T47D (cell line): ENCODE data around the gene FFAR3.
"Not testable (repeated sequence)": the region's sequence is repeated elsewhere in the genome, so short reads cannot be mapped to it uniquely, and the experiment has no call there.

Experiments
- DNase-seq, 2 experiments: peaks; one replicate each; pipeline versions ENCODE4 v3.0.0 to v3.0.0-alpha.2; 2011 to 2012; ENCODE audit warnings: low read depth in 1 of 2, low spot score in 1 of 2
- JUND ChIP-seq: IDR thresholded peaks from 2 replicates; pipeline ENCODE4 v1.6.1; 2012; ENCODE audit warnings: low read depth
- in situ Hi-C: cut with HindIII; loops from 2 replicates; pipeline ENCODE4 v1.10.0; 2016; ENCODE audit warnings: low sequenced_read_pairs, low pct_unique_long_range_greater_than_20kb

FFAR3 gene

DNA sequence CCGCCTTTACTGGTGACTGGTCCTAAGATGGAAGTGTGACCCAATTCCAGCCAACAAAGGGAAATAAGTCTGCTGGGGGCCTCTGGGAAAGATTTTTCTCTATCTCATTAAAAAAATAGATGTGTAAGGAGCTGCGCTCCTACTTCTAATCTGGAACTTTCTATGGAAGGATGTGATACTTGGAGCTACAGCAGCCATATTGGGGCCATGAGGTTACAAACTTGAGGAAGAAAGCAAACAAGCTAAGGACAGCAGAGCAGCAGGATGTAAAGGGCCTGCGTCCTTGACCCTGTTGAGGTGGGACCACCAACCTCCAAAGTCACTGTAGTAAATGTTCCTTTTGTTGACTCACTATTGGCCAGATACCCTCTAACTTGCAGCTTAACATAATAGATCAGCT lies 20.1 kb downstream of the FFAR3 start:
- no peak for TF ChIP-seq JUND
- in situ Hi-C loops: no loop called here
- no peak for DNase-seq

DNA sequence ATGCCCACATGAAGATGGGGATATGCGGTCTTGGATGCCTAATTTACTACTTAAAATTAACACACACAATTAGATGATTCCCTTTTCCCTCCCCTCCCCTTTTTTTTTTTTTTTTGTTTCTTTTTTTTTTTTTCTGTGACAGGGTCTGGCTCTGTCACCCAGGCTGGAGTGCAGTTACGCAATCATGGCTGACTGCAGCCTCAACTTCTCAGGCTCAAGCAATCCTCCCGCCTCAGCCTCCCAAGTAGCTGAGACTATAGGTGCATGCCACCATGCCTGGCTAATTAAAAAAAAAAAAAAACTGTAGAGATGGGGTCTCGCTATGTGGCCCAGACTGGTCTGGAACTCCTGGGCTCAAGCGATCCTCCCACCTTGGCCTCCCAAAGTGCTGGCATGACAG lies 21.3 kb downstream of the FFAR3 start:
- DNase-seq, in situ Hi-C loops: not testable (repeated sequence)

DNA sequence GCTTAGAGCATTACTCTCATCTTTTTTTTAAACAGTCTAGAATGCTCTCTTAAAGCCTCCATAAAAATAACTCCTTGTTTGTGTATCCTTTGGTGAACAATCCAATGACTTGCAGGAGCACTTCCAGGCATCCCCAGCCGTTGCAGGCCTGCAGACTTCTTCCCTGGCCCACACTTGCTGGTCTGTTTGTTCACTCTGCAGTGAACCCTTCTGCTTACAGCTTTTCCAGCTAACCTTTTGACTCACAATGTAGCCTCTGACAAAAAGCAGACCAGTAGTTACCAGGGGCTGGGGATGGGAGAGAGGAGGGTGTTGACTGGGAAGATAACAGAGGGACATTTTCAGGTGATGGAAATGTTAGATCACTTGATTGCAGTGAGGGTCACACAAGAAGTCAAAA lies 21.7 kb downstream of the FFAR3 start:
- DNase-seq: no peak
- in situ Hi-C loops: no loop called here
- TF ChIP-seq JUND: no peak

DNA sequence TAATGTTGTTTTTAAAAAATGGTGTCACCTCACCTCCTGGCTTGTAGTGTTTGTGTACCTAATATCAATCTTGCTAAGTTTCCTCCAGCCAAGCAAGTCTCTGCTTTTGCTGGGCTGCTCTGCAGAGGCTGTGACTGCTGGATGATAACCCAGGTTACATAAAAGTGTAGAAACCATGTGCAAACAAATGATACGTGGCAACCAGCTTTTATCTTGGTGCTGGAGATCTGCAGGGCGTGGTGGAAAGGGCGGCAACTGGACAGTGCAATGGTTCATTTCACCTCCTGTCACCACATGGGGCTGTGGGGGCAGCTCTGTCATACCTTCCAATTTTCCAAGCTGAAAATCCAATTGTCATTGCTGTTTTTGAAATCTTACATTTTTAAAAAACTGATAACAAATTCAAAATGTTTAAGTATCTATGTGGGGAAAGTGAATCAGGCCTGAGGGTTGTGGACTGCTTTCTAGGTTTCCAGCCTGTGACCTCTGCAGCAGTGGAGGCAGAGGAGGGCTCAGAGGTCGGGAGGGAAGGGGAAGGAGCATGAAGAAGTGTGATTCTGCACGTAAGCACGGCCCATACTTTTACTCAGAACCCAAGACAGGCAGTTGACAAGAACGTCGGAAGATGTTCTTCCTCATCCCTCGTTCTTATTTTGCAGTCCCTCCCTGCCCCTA lies 22.3 kb downstream of the FFAR3 start:
- in situ Hi-C loops: no loop called here
- TF ChIP-seq JUND: no peak
- DNase-seq: no peak

DNA sequence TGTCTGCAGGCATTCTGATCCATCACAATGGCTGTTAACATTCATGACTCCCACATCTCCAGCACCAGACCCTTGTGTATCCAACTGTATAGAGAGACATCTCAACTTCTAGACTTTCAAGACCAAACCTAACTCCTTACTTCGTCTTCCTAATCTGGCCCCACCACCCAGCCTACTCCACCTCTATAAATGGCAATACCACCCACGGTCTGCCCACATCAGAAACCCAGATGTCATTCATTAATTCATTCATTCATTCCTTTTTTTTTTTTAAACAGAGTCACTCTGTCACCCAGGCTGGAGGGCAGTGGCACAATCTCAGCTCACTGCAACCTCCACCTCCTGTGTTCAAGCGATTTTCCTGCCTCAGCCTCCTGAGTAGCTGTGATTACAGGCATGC lies 23.1 kb downstream of the FFAR3 start:
- no peak for DNase-seq
- in situ Hi-C loops: no loop called here
- no peak for TF ChIP-seq JUND

DNA sequence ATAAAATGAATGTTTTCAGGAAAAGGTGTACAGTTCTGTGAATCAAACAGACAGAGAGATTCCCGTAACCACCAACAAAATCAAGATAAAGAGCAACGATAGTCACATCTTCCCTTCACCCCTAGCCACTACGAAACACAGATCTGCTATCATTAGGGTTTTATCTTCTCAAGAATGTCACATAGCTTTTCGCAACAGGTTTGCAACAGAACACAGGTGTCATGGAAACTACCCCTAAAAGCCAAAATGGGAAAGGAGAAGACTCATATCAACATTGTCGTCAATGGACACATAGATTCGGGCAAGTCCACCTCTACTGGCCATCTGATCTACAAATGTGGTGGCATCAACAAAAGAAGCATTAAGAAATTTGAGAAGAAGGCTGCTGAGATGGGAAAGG lies 23.7 kb downstream of the FFAR3 start:
- TF ChIP-seq JUND: no peak
- in situ Hi-C loops: no loop called here
- no peak for DNase-seq

DNA sequence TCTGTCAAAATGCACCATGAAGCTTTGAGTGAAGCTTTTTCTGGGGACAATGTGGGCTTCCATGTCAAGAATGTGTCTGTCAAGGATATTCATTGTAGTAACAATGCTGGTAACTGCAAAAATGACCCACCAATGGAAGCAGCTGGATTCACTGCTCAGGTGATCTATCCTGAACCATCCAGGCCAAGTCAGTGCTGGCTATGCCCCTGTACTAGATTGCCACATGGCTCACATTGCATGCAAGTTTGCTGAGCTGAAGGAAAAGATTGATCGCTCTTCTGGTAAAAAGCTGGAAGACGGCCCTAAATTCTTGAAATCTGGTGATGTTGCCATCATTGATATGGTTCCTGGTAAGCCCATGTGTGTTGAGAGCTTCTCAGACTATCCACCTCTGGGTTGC lies 25.3 kb downstream of the FFAR3 start:
- TF ChIP-seq JUND: no peak
- no peak for DNase-seq
- in situ Hi-C loops: no loop called here

DNA sequence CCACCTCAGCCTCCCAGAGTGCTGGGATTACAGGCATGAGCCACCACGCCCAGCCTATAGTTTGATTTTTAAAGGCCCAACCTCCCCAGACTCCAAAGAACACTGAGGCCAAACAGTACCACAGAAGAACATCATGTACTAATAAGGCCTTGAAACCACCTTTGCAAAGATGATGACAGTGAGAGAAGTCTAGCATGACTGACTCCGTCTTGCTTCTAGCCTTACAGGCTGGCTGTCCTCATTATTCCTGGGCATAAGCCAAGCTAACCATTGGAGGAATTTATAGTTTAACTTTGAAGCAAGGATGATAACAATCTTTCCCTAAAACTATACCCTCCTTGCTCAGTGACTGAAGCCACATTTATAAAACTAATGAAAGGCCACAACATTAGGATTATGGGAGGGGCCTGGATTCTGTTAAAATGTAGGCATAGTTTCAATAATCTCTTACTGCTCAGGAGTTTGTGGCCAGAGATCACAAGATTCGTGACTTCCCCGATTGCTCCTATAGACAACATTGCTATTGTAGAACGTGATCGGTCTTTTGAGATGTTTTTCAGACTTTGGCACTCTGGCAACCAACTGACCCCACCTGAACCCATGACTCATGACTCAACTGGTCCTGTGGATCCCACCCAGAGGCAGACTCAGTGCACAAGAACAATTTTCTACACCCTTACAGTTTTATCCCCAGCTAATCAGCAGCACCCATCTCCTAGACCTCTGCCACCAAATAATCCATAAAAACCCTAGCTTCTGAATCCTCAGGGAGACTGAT lies 30.2 kb downstream of the FFAR3 start:
- in situ Hi-C loops: no loop called here
- no peak for DNase-seq
- TF ChIP-seq JUND: no peak

DNA sequence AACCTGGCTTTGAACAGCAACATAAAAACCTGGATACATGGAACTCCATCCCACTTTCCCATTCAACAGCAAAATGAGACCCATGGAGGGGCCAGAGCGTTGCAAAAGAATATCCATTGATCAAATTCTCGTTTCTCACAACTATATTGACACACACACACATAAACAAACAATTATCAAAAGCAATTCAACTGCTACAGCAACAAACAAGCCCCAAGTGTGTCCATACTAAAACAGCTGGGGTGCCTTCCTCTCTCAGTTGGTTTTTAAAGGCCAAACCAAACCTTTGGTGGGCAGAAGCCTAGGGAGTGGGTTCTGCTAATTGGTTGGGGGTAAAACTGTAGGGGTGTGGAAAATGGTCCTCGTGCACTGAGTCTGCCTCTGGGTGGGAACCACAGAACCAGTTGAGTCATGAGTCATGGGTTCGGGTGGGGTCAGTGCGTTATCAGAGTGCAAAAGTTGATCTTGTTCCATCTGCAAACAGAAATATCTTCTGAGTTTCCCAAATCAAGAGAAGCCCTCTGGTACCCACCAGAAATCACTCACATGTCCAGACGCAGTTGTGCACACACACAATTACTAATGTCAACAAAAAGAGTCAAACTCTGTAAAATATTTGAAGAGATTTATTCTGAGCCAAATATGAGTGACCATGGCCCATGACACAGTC lies 31.1 kb downstream of the FFAR3 start:
- DNase-seq: no peak
- no peak for TF ChIP-seq JUND
- in situ Hi-C loops: no loop called here

DNA sequence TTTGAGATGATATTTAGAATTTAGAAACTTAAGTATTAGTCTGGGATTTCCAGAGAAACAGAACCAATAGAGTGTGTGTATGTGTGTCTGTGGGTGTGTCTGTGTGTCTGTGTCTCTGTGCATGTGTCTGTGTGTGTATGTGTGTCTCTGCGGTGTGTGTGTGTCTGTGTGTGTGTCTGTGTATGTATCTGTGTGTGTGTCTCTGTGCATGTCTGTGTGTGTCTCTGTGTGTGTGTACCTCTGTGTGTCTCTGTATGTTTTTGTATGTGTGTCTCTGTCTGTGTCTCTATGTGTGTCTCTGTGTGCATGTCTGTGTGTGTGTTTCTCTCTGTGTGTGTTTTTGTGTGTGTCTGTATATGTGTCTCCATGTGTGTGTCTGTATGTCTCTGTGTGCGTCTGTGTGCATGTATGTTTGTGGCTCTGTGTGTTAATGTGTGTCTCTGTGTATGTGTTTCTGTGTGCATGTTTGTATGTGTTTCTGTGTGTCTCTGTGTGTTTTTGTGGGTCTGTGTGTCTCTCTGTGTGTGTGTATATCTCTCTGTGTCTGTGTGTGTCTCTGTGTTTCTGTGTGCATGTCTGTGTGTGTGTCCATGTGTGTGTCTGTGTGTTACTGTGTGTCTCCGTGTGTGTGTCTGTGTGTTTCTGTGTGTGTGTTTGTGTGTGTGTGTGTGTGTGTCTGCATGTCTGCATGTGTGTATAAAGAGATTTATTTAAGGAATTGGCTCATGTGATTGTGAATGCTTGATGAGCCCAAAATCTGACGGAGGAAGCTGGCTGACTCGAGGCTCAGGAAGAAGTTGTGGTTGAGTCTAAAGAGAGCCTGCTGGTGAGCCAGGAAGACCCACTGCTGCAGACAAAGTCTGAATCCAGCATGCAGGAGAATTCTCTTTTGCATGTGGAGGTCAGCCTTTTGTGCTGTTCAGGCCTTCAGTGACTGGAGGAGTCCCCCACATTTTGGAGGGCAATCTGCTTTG lies 34.8 kb downstream of the FFAR3 start:
- no peak for DNase-seq
- TF ChIP-seq JUND: no peak
- in situ Hi-C loops: no loop called here

DNA sequence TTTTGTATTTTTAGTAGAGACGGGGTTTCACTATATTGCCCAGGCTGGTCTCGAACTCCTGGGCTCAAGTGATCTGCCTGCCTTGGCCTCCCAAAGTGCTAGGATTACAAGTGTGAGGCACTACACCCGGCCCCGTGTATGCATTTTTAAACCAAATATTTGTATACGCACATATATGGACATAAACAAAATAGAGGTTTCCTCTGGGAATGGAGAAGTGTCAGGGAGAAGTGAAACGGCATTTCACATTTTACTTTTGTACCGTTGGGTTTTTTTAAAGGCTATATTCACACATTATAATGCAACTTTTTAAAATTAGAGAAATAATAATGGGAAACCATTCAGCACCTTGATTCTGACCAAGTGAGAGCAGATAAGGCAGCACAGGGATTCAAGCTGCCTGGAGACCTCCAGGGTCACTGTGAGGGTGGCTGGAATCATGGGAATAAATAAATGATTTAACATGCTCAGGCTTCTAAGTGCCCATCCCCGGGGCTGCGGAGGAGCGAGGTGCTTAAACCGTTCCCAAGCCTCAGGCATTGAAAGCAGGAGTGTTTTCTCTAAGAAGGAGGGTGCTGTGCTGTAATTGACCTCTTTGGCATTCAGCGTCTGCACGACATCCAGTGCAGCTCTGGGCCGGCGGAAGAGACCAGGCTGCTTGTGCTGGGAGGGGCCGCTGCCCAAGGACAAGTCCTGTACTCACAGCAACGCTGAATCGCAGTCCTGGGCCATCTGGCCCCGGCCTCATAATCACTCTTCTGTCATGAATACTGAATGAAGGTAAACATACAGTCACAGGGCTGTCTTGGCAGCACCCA lies 37.3 kb downstream of the FFAR3 start:
- no peak for TF ChIP-seq JUND

More for the DNA sequence above, 37.3 kb downstream of the FFAR3 start:
- in situ Hi-C loops: no loop called here
- no peak for DNase-seq
